ENCODE data around the gene TSPAN1. TPM values are rescaled to one million over a fixed set of nuclear protein-coding genes. Genes with fewer than 3 reads are reported as not detected.

TSPAN1 gene
- total and polyA plus RNA-seq, 4 donors = 0.33 to 7.0 (median 2.1) TPM

DNA sequence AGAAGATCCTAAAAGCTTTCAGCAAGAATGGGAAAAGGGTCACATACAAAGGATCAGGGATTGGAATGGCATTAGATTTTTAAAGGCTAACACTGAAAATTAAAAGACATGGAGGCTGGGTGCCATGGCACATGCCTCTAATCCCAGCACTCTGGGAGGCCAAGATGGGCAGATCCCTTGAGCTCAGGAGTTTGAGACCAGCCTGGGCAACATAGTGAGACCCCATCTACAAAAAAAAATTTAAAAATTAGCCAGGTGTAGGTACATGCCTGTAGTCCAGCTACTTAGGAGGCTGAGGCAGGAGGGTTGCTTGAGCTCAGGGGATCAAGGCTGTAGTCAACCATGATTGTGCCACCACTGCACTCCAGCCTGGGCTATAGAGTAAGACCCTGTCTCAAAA is 40.6 kb downstream of the TSPAN1 start:
- no peaks in the 10 kb centered on the region for H3K27me3 ChIP-seq (ENCODE audit: control insufficient read depth in 4 of 4, insufficient read depth in 4 of 4, low read length in 3 of 4)
- no peaks in the 10 kb centered on the region for H3K4me1 ChIP-seq (ENCODE audit: control insufficient read depth in 4 of 4, insufficient read depth in 4 of 4, low read length in 3 of 4)
- H3K9me3 ChIP-seq (ENCODE audit: control insufficient read depth in 4 of 4, low read length in 3 of 4) = no peaks in the 10 kb centered on the region
- H3K4me3 ChIP-seq (ENCODE audit: low read depth in 1 of 3, low read length in 3 of 3) = no peak overlapping the region
- H3K27ac ChIP-seq (ENCODE audit: low read depth in 1 of 2, low read length in 2 of 2) = no peak overlapping the region
- no peak overlapping the region for H3K9ac ChIP-seq (ENCODE audit: low read depth in 1 of 2, low read length in 2 of 2)
- no peak for DNase-seq (ENCODE audit: low spot score)
- no peak for TF ChIP-seq RAD21 (IDR thresholded peaks at IDR 0.05)
- no peak for TF ChIP-seq FOXA2 (IDR thresholded peaks at IDR 0.05)
- TF ChIP-seq, protein P1, sequence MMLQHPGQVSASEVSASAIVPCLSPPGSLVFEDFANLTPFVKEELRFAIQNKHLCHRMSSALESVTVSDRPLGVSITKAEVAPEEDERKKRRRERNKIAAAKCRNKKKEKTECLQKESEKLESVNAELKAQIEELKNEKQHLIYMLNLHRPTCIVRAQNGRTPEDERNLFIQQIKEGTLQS (IDR thresholded peaks at IDR 0.05) = no peak
- no peak for TF ChIP-seq JUND (IDR thresholded peaks at IDR 0.05)
- no peaks in the 10 kb centered on the region for H3K36me3 ChIP-seq (ENCODE audit: control insufficient read depth in 4 of 4, insufficient read depth in 3 of 4, low read depth in 1 of 4, low read length in 3 of 4)

DNA sequence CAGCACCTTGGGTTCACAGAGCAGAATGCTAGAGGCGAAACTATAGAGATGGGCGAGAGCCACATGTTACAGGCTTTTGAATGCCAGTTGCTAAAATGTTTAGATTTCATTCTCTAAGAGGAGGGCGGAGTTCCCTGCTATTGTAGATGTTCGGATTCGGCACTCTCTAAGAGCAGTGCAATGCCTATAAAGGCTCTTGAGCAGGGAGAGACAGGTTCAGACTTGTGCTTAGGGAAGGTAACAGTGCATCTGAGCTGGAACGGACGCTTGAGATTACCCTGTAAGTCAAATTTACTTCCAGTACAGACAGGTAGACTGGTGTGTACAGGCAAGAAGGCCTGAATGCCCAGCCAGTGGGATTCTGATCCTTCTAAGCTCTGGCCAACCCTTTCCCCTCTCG is 43.6 kb downstream of the TSPAN1 start:
- Histone ChIP-seq H3K27ac (ENCODE audit: low read depth in 1 of 2, low read length in 2 of 2) (no peak overlapping the region), H3K9ac (ENCODE audit: low read depth in 1 of 2, low read length in 2 of 2) (no peak overlapping the region), H3K4me3 (ENCODE audit: low read depth in 1 of 3, low read length in 3 of 3) (no peak overlapping the region), H3K9me3 (ENCODE audit: control insufficient read depth in 4 of 4, low read length in 3 of 4) (no peaks in the 10 kb centered on the region), H3K36me3 (ENCODE audit: control insufficient read depth in 4 of 4, insufficient read depth in 3 of 4, low read depth in 1 of 4, low read length in 3 of 4) (no peaks in the 10 kb centered on the region), H3K4me1 (ENCODE audit: control insufficient read depth in 4 of 4, insufficient read depth in 4 of 4, low read length in 3 of 4) (no peaks in the 10 kb centered on the region), H3K27me3 (ENCODE audit: control insufficient read depth in 4 of 4, insufficient read depth in 4 of 4, low read length in 3 of 4) (no peaks in the 10 kb centered on the region)
- no peak for DNase-seq (ENCODE audit: low spot score)
- TF ChIP-seq FOXA2 (IDR thresholded peaks at IDR 0.05) = no peak
- no peak for TF ChIP-seq RXRA (IDR thresholded peaks at IDR 0.05)
- no peak for TF ChIP-seq GABPA (IDR thresholded peaks at IDR 0.05 in 1 of 2, conservative IDR thresholded peaks at IDR 0.05 in 1 of 2)
- TF ChIP-seq, protein P2, sequence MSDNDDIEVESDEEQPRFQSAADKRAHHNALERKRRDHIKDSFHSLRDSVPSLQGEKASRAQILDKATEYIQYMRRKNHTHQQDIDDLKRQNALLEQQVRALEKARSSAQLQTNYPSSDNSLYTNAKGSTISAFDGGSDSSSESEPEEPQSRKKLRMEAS (IDR thresholded peaks at IDR 0.05) = no peak
- WGBS = 93% methylated on average over 8 of the region's 8 CpGs

DNA sequence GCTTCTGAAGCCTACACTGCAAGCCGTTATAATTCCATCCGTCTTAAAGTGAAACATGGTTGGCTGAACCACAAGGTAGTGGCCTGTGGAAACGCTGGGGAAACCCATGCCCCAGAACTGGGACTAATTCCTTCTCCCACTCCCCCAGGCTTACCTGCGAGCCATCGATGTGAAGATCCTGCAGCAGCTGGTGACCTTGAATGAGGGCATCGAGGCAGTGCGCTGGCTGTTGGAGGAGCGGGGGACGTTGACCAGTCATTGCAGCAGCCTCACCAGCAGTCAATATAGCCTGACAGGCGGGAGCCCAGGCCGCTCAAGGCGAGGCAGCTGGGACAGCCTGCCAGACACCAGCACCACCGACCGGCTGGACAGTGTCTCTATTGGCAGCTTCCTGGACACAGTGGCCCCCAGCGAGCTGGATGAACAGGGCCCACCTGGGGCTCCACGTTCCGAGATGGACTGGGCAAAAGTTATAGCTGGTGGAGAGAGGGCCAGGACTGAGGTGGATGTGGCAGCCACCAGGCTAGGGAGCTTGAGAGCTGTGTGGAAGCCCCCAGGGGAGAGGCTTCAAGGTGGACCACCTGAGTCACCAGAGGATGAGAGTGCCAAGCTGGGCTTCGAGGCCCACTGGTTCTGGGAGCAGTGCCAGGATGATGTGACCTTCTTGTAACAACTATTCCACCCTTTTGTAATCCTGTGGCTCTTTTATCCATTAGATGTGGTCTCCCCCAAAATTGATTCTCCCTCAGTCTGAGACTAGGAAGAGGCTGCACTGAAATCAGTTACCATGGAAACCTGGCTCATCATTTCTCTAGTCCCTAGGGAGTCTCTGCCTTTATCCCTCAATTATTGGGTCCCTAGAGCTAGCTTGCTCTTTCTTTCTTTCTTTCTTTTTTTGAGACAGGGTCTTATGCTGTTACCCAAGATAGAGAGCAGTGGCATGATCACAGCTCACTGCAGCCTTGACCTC is 44.9 kb downstream of the TSPAN1 start:
- no peaks in the 10 kb centered on the region for H3K36me3 ChIP-seq (ENCODE audit: control insufficient read depth in 4 of 4, insufficient read depth in 3 of 4, low read depth in 1 of 4, low read length in 3 of 4)
- no peak overlapping the region for H3K27ac ChIP-seq (ENCODE audit: low read depth in 1 of 2, low read length in 2 of 2)
- H3K4me1 ChIP-seq (ENCODE audit: control insufficient read depth in 4 of 4, insufficient read depth in 4 of 4, low read length in 3 of 4) = peaks cover 0 to 2% (median 0%) of the 10 kb centered on the region in 4 donors
- no peaks in the 10 kb centered on the region for H3K27me3 ChIP-seq (ENCODE audit: control insufficient read depth in 4 of 4, insufficient read depth in 4 of 4, low read length in 3 of 4)
- WGBS = 82% methylated on average over 18 of the region's 18 CpGs
- no peaks in the 10 kb centered on the region for H3K9me3 ChIP-seq (ENCODE audit: control insufficient read depth in 4 of 4, low read length in 3 of 4)
- no peak for TF ChIP-seq HNF4G (IDR thresholded peaks at IDR 0.05)
- TF ChIP-seq, protein P3, sequence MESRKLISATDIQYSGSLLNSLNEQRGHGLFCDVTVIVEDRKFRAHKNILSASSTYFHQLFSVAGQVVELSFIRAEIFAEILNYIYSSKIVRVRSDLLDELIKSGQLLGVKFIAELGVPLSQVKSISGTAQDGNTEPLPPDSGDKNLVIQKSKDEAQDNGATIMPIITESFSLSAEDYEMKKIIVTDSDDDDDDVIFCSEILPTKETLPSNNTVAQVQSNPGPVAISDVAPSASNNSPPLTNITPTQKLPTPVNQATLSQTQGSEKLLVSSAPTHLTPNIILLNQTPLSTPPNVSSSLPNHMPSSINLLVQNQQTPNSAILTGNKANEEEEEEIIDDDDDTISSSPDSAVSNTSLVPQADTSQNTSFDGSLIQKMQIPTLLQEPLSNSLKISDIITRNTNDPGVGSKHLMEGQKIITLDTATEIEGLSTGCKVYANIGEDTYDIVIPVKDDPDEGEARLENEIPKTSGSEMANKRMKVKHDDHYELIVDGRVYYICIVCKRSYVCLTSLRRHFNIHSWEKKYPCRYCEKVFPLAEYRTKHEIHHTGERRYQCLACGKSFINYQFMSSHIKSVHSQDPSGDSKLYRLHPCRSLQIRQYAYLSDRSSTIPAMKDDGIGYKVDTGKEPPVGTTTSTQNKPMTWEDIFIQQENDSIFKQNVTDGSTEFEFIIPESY (IDR thresholded peaks at IDR 0.05) = no peak
- no peak for TF ChIP-seq FOXA2 (IDR thresholded peaks at IDR 0.05)
- TF ChIP-seq RAD21 (IDR thresholded peaks at IDR 0.05) = no peak
- no peak for TF ChIP-seq FOXA1 (IDR thresholded peaks at IDR 0.05)
- TF ChIP-seq, protein P4, sequence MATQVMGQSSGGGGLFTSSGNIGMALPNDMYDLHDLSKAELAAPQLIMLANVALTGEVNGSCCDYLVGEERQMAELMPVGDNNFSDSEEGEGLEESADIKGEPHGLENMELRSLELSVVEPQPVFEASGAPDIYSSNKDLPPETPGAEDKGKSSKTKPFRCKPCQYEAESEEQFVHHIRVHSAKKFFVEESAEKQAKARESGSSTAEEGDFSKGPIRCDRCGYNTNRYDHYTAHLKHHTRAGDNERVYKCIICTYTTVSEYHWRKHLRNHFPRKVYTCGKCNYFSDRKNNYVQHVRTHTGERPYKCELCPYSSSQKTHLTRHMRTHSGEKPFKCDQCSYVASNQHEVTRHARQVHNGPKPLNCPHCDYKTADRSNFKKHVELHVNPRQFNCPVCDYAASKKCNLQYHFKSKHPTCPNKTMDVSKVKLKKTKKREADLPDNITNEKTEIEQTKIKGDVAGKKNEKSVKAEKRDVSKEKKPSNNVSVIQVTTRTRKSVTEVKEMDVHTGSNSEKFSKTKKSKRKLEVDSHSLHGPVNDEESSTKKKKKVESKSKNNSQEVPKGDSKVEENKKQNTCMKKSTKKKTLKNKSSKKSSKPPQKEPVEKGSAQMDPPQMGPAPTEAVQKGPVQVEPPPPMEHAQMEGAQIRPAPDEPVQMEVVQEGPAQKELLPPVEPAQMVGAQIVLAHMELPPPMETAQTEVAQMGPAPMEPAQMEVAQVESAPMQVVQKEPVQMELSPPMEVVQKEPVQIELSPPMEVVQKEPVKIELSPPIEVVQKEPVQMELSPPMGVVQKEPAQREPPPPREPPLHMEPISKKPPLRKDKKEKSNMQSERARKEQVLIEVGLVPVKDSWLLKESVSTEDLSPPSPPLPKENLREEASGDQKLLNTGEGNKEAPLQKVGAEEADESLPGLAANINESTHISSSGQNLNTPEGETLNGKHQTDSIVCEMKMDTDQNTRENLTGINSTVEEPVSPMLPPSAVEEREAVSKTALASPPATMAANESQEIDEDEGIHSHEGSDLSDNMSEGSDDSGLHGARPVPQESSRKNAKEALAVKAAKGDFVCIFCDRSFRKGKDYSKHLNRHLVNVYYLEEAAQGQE (IDR thresholded peaks at IDR 0.05) = no peak
- TF ChIP-seq, protein P1 (IDR thresholded peaks at IDR 0.05) = no peak
- TF ChIP-seq, protein P2 (IDR thresholded peaks at IDR 0.05) = no peak
- TF ChIP-seq RXRA (IDR thresholded peaks at IDR 0.05) = no peak
- no peak for TF ChIP-seq HNF4A (conservative IDR thresholded peaks at IDR 0.05)
- TF ChIP-seq GABPA (IDR thresholded peaks at IDR 0.05 in 1 of 2, conservative IDR thresholded peaks at IDR 0.05 in 1 of 2) = no peak
- no peak for TF ChIP-seq TAF1 (conservative IDR thresholded peaks at IDR 0.05)
- no peak for TF ChIP-seq EGR1 (IDR thresholded peaks at IDR 0.05; ENCODE audit: low read depth in 2 of 2)
- no peak for TF ChIP-seq SP1 (IDR thresholded peaks at IDR 0.05)
- no peak for TF ChIP-seq YY1 (IDR thresholded peaks at IDR 0.05)
- no peak for TF ChIP-seq JUND (IDR thresholded peaks at IDR 0.05)
- TF ChIP-seq, protein P5, sequence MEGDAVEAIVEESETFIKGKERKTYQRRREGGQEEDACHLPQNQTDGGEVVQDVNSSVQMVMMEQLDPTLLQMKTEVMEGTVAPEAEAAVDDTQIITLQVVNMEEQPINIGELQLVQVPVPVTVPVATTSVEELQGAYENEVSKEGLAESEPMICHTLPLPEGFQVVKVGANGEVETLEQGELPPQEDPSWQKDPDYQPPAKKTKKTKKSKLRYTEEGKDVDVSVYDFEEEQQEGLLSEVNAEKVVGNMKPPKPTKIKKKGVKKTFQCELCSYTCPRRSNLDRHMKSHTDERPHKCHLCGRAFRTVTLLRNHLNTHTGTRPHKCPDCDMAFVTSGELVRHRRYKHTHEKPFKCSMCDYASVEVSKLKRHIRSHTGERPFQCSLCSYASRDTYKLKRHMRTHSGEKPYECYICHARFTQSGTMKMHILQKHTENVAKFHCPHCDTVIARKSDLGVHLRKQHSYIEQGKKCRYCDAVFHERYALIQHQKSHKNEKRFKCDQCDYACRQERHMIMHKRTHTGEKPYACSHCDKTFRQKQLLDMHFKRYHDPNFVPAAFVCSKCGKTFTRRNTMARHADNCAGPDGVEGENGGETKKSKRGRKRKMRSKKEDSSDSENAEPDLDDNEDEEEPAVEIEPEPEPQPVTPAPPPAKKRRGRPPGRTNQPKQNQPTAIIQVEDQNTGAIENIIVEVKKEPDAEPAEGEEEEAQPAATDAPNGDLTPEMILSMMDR (IDR thresholded peaks at IDR 0.05; ENCODE audit: low read depth, low read length, missing input control) = no peak
- no peak for TF ChIP-seq NR2F2 (IDR thresholded peaks at IDR 0.05)
- DNase-seq (ENCODE audit: low spot score) = no peak
- H3K9ac ChIP-seq (ENCODE audit: low read depth in 1 of 2, low read length in 2 of 2) = no peak overlapping the region
- H3K4me3 ChIP-seq (ENCODE audit: low read depth in 1 of 3, low read length in 3 of 3) = no peak overlapping the region

All from liver (tissue), 9 donors.